Left ventricle myocardium inferior (tissue), 1 donor: Measurements from ENCODE around the gene CSF1R. TPM values are rescaled to one million over a fixed set of nuclear protein-coding genes. Genes with fewer than 3 reads are reported as not detected.
A peak's percentile ranks its signal among the peaks of the same experiment; 100 is the strongest.

ENCODE experiments used
- DNase-seq: peaks from one replicate; pipeline ENCODE4 v3.0.0-alpha.2; 2020
- H3K27ac ChIP-seq: fragments of 200-600 bp; replicated peaks from 2 replicates; pipeline ENCODE4 v1.8.0; 2021
- H3K27me3 ChIP-seq: fragments of 200-600 bp; 2 replicates; pipeline ENCODE4 v1.8.0; 2021; ENCODE audit warnings: low read depth
- H3K36me3 ChIP-seq: fragments of 200-600 bp; 2 replicates; pipeline ENCODE4 v1.8.0; 2021
- H3K4me1 ChIP-seq: fragments of 200-600 bp; 2 replicates; pipeline ENCODE4 v1.8.0; 2021
- H3K4me3 ChIP-seq: fragments of 200-600 bp; 2 replicates; pipeline ENCODE4 v1.8.0; 2021; ENCODE audit warnings: mild to moderate bottlenecking, moderate library complexity
- H3K9me3 ChIP-seq: fragments of 200-600 bp; replicated peaks from 2 replicates; pipeline ENCODE4 v1.8.0; 2021
- intact Hi-C: fragments of 100-400 bp; cut with micrococcal nuclease; formaldehyde crosslinking; loops from one replicate; pipeline ENCODE4 v1.11.0; 2022
- total RNA-seq: library from RNA; stranded (reverse); fragmentation: NEBNext Ultra II Directional; extraction: Animal tissue kit (Norgen Biotek cat#: 25700); gene quantifications from one replicate; pipeline ENCODE4 v1.2.1, GENCODE V29; 2021
- TF ChIP-seq, protein P1 (sequence below): fragments of 200-600 bp; IDR thresholded peaks from 2 replicates; pipeline ENCODE4 v1.8.0; 2021; ENCODE audit warnings: antibody characterized with exemption, mild to moderate bottlenecking, borderline replicate concordance
- donor health status: DM: no; HTN: yes; CAD: no; lungs with severe emphysema.

Gene CSF1R
- total RNA-seq, 1 donor from 2014 or later: 15.5 TPM

DNA sequence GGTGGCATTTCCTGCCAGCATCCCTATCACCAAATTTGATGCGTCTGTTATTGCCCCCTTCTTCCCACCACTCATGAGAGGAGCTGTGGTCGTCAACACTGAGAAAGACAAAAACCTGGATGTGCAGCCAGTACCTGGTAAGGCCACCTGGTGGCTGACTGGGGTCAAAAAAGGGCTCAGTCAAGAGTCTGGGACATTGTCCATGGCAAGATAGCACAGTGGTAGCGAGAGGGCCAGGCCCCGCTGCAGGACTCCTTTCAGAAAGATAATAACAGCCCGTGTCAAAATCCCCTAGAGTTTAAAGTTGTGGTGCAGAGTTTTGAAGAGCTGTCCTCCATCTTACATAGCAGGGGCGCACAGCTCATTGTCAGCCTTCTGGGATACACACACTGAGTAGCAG lies 40.8 kb downstream of the CSF1R start:
- intact Hi-C loops: no loop called here
- no peak overlapping the region for H3K27ac ChIP-seq
- TF ChIP-seq, protein P1, sequence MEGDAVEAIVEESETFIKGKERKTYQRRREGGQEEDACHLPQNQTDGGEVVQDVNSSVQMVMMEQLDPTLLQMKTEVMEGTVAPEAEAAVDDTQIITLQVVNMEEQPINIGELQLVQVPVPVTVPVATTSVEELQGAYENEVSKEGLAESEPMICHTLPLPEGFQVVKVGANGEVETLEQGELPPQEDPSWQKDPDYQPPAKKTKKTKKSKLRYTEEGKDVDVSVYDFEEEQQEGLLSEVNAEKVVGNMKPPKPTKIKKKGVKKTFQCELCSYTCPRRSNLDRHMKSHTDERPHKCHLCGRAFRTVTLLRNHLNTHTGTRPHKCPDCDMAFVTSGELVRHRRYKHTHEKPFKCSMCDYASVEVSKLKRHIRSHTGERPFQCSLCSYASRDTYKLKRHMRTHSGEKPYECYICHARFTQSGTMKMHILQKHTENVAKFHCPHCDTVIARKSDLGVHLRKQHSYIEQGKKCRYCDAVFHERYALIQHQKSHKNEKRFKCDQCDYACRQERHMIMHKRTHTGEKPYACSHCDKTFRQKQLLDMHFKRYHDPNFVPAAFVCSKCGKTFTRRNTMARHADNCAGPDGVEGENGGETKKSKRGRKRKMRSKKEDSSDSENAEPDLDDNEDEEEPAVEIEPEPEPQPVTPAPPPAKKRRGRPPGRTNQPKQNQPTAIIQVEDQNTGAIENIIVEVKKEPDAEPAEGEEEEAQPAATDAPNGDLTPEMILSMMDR: no peak
- H3K4me1 ChIP-seq: peaks cover 57% of the 10 kb centered on the region
- no peak overlapping the region for H3K4me3 ChIP-seq
- no peak for DNase-seq
- no peaks in the 10 kb centered on the region for H3K27me3 ChIP-seq
- H3K36me3 ChIP-seq: peaks cover 91% of the 10 kb centered on the region
- no peaks in the 10 kb centered on the region for H3K9me3 ChIP-seq

- peak overlapping the region; percentile 62 for H3K27ac ChIP-seq
- TF ChIP-seq, protein P1: no peak
- H3K36me3 ChIP-seq: peaks cover 91% of the 10 kb centered on the region
- intact Hi-C loops: no loop called here
- no peaks in the 10 kb centered on the region for H3K27me3 ChIP-seq
- H3K9me3 ChIP-seq: no peaks in the 10 kb centered on the region
- H3K4me1 ChIP-seq: peaks cover 54% of the 10 kb centered on the region
- H3K4me3 ChIP-seq: no peak overlapping the region
- no peak for DNase-seq
These were observed 41.6 kb downstream of the CSF1R start for GRCh38 chr5:150044712-150045111.

GRCh38 chr5:150044329-150044681 lies 42.0 kb downstream of the CSF1R start:
- peaks cover 54% of the 10 kb centered on the region for H3K4me1 ChIP-seq
- H3K9me3 ChIP-seq: no peaks in the 10 kb centered on the region
- no peaks in the 10 kb centered on the region for H3K27me3 ChIP-seq
- no peak for DNase-seq
- peaks cover 90% of the 10 kb centered on the region for H3K36me3 ChIP-seq
- H3K27ac ChIP-seq: peak overlapping the region; percentile 62
- no peak overlapping the region for H3K4me3 ChIP-seq
- TF ChIP-seq, protein P1: no peak
- intact Hi-C loops: no loop called here

DNA sequence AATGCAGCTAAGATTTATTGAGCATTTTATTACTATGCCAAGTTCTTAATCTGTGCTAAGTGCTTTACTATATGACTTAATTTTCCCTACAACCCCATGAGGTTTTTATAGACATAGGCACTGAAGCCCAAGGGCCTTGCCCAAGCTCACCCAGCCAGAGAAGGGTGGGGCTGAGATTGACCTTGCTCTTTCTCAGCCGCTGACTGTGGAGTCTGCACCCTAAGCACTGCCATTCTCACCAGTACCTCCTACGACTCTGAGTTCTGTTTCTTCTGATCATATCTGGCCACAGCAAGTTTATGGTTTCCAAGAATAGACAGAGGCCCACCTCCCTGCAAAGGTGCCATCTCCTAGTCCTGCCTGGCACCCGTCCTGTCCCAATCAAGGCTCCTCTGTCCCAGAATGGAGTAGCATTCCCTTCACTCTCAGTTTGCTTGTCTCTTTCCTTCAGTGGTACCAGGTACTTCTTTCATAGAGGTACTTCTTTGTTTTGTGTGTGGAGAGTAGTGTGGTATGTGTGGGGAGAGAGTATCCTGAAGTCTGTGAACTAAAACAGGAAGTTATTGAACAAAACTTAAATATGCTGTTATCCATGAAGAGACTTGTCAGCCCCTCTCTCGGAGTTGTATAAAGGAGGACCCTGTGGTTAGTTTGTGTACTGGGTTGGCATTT lies 42.6 kb downstream of the CSF1R start:
- Histone ChIP-seq H3K9me3 (no peaks in the 10 kb centered on the region), H3K27me3 (no peaks in the 10 kb centered on the region), H3K36me3 (peaks cover 89% of the 10 kb centered on the region), H3K4me3 (no peak overlapping the region), H3K27ac (peak overlapping the region; percentile 62), H3K4me1 (peaks cover 54% of the 10 kb centered on the region)
- DNase-seq: no peak
- TF ChIP-seq, protein P1: no peak
- intact Hi-C loops: no loop called here

- no peak for DNase-seq
- intact Hi-C loops: no loop called here
These were observed 43.9 kb downstream of the CSF1R start for GRCh38 chr5:150042459-150042858.

More at GRCh38 chr5:150042459-150042858, 43.9 kb downstream of the CSF1R start:
- no peak overlapping the region for H3K4me3 ChIP-seq
- peaks cover 53% of the 10 kb centered on the region for H3K4me1 ChIP-seq
- peaks cover 88% of the 10 kb centered on the region for H3K36me3 ChIP-seq
- H3K9me3 ChIP-seq: no peaks in the 10 kb centered on the region
- TF ChIP-seq, protein P1: no peak
- H3K27me3 ChIP-seq: no peaks in the 10 kb centered on the region
- H3K27ac ChIP-seq: peak overlapping the region; percentile 62
